ELF-1 (cell line): ENCODE results near the gene MDK.
A peak's percentile ranks its signal among the peaks of the same experiment; 100 is the strongest.

ENCODE experiments used
- DNase-seq: peaks from one replicate; pipeline ENCODE4 v3.0.0-alpha.2; 2016; ENCODE audit warnings: low read depth, low spot score

MDK gene, protein sequence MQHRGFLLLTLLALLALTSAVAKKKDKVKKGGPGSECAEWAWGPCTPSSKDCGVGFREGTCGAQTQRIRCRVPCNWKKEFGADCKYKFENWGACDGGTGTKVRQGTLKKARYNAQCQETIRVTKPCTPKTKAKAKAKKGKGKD

DNA sequence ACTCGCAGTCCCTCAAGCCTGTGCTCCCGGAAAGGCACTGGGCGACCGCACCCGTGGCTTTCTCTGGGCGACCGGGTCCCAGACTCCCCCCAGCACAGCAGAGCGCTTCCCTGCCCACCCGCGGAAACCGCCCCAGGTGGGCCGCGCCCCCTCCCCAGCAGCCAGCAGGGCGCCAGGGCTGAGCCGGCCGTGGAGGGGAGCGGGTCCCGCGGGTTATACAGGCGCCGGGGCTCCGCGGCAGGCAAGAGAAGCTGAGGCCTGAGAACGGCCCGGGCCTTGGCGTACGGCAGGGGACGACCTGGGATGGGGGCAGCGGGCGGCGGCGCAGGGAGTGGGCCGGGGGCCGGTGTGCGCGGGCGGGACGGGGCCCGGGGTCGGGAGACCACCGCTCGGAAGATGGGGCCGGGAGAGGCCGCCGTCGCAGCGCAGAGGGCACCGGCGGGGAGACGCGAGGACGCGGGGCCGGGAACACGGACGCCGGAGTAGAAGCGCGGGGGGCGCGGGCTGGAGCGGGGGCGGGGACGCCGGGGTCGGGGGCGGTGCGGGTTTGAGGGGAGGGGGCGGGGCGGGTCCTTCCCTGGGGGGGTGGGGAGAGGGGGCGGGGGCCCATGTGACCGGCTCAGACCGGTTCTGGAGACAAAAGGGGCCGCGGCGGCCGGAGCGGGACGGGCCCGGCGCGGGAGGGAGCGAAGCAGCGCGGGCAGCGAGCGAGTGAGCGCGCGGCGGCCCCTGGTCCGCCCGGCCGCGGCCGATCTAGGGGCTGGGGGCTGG lies at the start of gene MDK:
Gene MDK (plus strand): TSS at position 622 of the 771 bp plus-strand sequence. CDS start 389 bp downstream, outside the sequence.
- no peak for DNase-seq

DNA sequence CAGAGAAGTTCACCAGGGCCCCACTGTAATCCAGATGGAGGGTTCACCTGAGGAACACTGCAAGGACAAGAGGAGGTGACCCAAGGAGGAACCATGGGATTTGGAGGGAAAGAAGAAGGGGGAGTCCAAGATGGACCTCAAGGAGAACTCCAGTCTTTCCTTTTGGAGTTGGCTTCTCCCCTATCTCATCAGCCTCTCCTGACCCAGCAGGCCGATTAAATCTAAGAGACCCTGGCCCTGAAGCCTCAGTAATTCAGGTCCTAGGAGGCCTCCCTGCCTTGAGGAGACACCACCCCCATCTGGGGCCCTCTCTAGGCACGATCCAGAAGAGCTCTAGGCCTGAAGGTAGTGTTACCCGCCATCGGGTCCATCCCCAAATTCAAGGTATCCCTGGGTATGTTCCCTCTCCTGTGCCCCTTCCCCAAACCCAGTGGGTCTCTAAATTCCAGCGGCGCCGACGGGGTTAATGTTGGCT lies 49.3 kb upstream of the MDK start:
- no peak for DNase-seq

DNA sequence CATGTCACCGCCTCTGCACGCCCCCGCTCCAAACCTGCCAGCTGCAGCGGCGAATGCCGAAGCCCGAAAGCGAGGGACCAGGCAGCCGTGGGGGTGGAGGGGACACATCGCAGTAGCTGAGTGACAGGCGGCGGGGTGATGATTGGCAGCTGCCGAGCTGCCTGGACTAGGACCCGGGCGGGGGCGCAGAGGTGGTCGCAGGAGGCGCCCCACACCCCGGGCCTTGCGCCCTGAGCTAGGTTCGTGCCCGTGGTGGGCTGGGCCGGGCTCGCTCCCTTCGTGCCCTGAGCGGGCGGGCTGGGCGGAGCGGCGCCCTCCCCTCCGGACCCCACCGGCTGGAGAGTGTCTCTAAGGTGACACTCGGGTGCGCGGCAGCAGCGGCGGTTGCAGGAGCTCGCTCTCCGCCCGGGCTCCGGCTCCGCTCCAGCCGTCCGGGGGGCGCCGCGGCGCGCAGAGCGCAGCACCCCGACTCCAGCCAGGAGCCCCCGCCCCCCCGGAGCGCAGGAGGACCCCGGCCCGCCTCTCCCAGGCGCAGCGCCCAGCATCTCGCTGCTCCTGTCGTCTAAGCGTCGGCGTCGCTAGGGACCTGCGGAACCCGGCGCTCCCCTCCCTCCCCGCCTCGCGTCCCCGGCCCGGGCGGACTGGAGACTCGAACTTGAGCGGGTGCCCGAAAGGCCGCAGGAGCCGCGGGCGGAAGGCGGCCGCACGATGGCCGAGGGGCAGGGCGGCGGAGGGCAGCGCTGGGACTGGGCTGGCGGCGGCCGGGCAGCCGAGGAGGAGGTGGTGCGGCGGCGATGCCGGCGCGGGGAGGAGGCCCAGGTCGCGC lies 48.7 kb upstream of the MDK start:
- peak; percentile 46 for DNase-seq

DNA sequence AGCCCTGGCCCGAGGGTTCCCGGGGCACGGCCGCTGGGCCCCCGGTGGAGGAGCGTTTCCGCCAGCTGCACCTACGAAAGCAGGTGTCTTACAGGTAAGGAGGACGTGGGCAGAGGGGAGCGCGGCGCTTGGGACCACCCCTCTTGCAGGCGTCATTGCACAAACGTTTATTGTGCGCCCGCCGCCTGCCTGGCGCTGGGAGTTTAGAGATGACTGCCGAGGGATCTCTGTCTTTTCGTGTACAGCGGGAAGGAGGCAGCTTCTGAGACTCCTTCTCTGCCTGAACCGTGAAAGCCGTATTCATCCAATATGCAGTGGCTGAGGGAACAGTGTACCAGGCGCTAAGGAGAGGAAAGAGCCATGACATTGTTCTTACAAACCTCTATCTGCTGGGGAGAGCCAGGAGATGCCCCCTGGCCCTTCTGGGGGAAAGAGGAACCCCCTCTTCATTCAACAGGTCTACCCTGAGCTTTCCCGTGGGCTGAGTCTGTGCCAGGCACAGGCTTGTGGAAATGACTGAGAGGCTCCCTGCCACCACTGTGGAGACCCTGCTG lies 48.0 kb upstream of the MDK start:
- peak; percentile 32 for DNase-seq

DNA sequence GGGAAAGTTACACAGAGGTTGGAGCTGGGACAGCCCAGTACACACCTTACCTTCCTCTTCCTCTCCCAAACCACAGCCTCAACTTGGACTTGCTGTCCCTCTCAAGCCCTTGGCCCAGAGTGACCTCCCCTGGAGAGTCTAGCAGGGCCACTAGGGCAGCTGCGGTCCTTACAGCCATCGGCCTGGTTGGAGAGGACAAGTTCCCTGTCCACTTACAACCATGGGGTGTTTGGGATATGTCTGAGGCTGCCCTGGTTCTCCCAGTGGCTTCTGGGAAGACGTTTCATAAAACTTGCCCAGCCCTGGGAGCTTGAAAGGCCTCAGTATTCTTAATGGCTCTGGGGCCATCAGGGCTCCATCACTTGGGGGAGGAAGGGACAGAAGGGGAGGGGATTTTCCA lies 47.3 kb upstream of the MDK start:
- DNase-seq: no peak

DNA sequence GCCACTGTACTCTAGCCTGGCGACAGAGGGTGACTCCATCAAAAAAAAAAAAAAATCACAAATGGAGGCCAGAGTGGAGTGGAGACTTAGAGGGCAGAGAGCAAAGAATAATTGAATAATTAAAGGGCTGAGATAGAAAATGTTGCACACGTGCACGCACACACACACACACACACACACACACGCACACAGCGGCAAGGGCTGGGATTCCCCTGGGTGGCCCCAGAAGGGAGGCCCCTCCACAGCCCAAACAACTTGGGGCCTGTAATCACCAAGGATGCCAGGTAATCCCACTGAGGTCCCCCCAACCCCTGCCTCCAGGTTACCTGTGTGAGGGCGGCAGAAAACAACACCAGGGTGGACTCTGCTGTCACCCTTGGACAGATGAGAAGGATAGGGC lies 46.2 kb upstream of the MDK start:
- DNase-seq: no peak

DNA sequence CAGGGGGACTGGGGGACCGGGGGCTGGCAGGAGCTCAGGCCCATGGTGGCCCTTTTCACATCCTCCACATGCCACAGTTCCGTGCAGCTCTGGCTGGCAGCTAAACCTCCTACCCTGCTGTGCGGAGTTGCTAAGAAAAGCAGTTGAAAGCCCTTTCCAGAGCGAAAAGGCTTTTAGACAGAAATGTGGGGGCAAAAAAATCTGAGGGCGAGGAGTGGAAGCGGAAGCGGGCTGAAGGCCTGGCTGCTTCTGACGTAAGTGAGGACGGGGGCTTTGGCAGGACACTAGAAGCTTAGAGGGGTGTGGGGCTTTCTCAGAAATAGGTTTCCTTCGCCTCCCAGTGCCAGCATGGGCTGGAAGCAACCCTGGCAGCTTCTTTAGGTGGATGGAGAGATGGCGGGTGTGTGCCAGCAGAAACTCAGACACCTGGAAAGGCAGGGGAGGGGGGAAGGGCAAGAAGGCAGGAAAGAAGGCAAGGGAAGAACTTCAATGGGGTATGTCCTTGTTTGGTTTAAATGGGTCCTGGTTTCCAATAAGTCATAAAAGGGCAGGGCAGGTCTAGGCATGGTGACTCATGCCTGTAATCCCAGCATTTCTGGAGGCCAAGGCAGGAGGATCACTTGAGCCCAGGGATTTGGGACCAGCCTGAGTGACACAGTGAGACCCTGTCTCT lies 45.4 kb upstream of the MDK start:
- DNase-seq: peak; percentile 14

DNA sequence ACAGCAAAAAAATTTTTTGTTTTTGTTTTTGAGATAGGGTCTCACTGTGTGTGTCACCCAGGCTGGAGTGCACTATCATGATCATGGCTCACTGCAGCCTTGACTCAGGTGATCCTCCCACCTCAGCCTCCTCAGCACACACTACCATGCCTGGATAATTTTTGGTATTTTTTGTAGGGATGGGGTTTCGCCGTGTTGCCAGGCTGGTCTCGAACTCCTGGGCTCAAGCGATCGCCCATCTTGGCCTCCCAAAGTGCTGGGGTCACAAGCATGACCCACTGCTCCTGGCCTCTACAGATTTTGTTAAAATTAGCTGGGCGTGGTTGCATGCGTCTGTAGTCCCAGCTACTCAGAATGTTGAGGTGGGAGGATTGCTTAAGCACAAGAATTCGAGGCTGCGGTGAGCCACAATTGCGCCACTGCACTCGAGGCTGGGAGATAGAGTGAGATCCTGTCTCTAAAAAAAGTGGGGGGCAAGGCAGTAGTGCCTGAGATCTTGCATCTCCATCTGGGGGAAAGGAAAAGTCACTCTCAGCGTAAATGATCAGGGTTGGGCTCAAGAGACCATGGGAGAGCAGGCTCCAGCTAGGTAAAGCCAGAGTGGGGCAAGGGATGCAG lies 44.8 kb upstream of the MDK start:
- DNase-seq: no peak

DNA sequence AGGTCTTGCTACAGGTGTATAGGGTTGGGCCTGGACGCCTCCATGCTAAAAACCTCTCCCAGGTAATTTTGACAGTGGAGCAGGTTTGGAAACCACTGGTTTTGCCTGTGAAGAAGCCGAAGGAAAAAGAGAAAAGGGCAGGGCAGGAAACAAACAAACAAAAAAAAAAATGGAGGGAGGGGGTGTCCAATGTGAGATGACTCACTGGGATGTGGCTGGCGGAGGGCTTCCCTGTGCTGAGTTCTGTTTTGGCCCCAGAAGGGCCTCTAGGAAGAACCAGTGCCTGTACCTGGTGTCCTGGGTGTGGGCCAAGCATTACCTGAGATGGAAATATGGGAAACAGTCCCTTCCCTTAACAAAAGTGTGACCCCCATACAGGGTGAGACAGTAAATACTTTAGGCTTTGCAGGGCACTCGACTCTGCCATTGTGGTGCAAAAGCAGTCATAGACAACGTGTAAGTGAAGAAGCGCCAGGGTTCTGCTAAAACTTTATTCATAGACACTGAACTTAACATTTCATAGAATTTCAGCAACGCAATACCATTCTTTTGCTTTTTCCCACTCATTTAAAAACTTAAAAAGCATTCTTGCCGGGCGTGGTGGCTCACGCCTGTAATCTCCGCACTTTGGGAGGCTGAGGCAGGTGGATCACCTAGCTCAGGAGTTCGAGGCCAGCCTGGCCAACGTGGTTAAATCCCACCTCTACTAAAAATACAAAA lies 43.7 kb upstream of the MDK start:
- DNase-seq: no peak

DNA sequence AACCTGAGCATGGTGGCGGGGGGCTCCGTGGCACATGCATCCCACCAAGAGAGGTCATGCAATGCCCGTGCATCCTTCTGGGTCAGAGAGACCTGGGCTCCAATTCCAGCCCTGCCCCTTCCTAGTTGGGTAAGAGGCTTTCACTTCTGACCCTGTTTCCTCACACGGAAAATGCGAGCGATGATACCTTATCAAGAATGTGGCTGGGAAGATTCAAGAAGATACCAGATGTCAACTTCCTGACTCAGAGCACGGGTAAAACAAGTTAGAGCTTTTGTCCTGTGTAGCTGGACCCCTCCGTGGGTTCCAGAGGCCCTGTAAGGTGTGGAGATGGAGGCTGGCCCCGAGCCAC lies 42.9 kb upstream of the MDK start:
- DNase-seq: no peak

DNA sequence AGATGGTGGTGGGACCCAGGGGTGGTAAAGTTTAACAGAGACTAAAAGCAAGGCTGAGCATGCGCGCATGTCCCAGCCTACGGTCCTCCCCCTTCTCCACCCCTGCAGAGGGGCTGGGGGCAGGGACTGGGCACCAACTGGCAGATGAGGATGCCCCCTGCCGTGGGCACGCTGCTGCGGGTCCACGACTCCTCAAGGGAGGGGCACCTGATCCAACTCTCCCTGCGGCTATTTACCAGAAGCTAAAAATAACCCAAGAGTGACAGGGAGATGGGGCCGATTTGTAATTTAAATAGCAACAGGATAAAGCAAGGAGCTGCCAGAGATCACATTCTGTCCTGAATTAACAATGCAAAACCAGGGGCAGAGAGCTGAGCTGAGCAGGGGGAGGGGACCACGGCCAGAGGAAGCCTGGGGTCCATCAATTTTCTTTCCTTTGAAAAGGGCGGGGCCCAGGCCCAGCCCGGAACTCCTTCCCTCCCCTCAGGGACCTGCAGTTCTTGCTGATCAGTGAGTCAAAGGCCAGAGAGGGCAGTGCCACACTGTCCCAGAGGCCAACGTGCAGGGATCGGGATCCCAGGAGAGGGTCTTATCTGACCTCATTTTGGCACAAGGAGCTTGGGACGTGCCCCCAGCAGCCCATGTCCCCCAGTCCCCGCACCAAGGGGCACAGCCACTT lies 42.3 kb upstream of the MDK start:
- peak; percentile 95 for DNase-seq

DNA sequence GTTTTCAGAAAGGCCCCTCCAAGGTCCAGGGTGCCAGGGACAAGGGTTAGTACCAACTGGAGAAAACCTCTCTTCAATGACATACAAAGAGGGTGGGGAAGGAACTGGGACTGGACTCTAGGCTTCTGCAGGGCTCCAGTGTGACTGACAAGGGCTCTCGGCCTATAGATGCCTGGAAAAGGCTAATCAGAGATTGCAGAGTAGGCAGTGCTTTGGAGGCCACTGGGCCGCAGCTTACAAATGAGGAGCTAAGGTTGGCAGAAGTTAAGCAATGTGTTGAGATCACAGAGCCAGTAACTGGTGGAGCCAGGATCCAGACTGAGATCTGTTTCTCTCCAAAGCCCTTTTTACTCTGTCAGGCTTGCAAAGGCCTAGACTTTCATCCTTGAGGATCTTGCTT lies 41.7 kb upstream of the MDK start:
- peak; percentile 25 for DNase-seq

DNA sequence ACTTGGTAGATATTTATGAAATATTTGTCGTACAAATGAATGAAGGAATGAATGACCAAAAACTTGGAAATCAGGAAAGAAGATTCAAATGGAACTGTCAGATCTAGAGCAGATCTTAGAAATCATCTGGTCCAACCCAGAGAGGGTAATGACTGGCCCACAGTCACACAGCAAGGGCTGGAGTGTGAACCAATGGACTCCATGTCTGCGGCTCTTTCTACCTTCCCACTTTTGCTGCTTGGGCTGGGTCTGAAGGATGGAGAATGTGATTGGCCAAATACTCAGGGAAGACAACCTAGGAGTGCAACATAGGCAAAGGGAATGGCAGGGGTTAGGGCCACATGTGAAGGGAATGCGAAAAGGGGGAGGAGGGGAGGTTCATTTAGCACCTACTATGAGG lies 40.0 kb upstream of the MDK start:
- DNase-seq: no peak

DNA sequence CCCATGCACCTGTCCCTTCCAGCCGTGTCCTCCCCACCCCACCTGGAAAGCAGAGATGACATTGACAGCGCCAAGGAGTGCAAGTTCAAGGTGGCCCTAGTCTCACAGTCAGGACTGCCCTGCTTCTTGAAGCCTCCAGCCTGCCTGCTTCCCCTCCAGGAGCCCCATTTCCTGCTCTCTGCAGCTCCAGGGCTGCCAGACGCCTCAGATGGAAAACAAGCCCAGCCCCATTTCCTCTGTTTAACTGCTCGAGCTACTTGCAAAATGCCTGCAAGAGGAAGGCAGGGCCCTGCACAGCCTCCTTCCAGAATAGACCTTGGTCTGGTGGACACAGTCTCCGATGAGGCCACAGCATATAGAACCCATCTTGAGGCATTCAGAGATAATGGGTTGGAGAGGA lies 39.2 kb upstream of the MDK start:
- DNase-seq: no peak

DNA sequence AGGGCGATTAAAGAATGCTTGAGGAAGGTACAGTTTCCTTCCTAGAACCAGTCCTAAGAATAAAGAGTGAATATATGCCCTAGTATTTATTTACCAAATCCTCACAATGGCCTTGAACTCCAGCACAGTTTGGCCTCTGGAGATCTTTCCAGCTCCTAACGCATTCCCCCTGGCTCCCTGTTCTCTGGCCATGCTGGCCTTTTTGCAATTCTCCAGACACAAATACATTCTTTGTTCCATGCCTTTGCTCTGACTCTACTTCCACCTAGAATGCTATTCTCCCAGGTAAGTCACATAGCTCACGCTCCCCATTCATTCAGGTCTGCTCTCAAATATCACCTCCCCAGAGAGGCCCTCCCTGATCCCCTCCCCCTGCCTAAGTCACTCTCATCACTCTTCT lies 37.9 kb upstream of the MDK start:
- no peak for DNase-seq

DNA sequence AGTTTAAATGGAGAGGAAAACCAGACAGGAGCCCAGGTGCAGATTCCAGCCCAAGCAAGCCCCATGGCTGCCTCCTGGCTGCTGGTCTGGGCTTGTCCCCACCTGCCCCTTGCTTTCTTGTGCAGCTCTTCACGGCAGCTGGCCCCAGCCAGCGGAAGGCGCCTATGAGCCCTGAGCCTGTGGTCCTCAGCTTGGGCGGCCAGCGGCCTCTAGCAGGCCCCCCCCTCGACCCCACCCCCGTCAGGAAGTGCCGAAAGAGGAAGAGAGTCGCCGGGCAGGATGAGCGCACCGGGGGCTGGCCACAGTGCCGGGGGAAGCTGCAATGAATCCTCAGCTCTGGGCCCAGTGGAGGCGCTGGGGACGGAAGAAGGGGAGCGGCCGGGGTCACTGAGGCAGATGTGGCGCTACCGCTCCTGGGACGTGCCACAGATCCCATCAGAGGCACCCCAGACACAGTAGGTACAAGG lies 36.3 kb upstream of the MDK start:
- DNase-seq: peak; percentile 76

DNA sequence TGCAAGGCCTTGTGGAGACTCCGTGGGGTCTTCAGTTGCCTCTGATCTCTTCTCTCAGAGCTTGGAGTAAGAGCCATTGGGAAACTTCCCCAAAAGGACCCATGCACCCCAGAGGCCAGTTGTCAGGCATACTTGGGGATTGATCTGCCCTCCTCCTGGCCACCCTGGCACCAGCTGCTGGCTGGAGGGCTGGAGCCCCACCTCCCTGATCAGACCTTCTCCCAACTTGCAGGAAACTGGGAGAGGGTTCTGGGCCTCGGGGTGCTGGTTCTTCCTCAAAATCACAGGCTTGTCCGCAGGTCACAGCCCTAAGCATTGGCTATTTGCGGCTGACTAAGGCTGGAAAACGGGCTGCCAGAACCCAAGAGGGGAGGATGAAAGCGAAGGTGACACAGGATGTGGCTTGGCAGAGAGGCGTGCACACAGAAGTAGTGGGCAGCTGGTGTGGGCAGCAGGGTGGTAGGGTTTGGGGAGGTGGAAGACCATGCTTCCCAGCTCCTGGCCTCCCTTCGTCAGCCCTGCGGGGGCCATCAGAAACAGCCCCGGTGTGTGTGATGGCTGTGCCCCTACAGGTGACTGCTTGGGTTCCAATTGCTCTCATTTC lies 35.5 kb upstream of the MDK start:
- DNase-seq: no peak

DNA sequence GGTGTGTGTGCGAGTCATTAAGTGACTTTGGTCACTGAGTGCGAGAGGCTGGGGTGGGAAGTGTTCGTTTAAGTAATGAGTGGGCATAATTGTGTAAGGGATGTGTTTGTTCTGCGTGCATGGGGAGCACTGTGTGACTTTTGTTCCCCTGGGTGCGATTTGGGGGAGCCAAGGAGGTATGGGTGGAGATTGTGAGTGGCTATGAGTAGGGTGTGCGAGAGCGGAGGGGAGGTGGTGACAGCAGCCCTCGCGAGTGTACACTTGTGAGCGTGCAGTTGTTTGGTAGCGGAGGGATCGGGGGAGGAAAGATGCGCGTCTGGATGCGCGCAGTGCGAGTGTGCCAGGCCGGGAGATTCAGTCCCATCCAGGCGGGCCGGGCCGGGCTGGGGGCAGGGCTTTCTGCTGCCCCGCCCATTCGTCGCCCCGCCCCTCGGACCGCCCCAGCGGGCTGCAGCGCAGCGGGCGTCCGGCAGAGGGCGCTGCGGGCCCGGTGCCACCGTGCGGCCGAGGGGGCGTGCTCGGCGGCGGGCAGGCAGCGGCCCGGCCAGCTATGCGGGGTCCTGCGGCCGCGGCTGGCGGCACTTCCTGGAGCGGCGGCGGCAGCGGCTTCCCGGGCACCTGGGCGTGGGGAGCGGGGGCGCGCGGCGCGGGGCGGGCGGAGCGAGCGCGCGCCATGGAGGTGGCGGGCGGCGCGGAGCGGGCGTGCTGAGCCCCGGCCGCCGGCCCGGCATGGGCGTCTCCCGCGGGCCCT lies 34.4 kb upstream of the MDK start, which contains the start of gene DGKZ:
Gene DGKZ (plus strand): TSS at position 578 of the 751 bp plus-strand sequence. CDS start 197 bp downstream, outside the sequence.
- peak; percentile 90 for DNase-seq
